Right lobe of liver (tissue), 4 donors: ENCODE data around the gene KRT33A.

Source experiments
- CTCF ChIP-seq, 4 donors: fragments of 200-600 bp in 3 of 4; fragments of 450-650 bp in 1 of 4; IDR thresholded peaks; one replicate each; pipeline versions ENCODE4 v1.5.1 to v1.8.0; 2016 to 2022; ENCODE audit warnings: antibody characterized with exemption in 4 of 4, mild to moderate bottlenecking in 2 of 4
- POLR2A ChIP-seq: fragments of 450-650 bp; IDR thresholded peaks from one replicate; pipeline ENCODE4 v1.6.1; 2017; ENCODE audit warnings: antibody characterized with exemption, mild to moderate bottlenecking
- donor health status: DM: no; HTN: no; CAD: no.
- donor health status: DM: no; HTN: no; CAD: no.
- donor health status: DM: no; HTN: yes; CAD: no.

DNA sequence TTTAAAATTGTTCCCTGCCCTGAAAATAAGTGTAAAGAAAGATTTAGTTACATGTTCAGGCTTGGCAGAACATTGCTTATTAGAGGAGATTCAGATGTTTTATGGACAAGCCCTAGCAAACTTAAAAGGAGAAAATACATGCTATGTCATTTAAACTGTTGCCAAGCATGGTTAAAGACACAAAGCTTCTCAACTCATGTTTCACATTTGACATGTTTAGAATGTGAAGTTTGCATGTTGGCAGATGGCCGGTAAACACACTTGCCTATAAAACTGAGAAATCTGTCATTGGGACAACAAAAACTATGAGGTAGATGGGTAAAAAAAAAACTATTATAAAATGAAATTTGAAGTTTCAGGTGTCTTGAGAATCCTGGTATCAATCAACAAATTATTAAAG is 53.8 kb downstream of the KRT33A start:
- TF ChIP-seq CTCF (IDR thresholded peaks at IDR 0.05) = no peak
- no peak for TF ChIP-seq POLR2A
